Spleen (tissue), 7 donors: ENCODE data around the gene TNRC18.

ENCODE experiments used
- POLR2AphosphoS5 ChIP-seq, 3 donors: sonication (generic); formaldehyde crosslinking; IDR thresholded peaks; one replicate each; pipeline ENCODE4 v1.5.1; 2017; ENCODE audit warnings: antibody characterized with exemption in 3 of 3
- TF ChIP-seq, protein P1 (sequence below), 11 experiments: fragments of 200-600 bp in 7 of 11; fragments of 450-650 bp in 4 of 11; sonication (generic) in 4 of 11; IDR thresholded peaks in 8 of 11; conservative IDR thresholded peaks in 3 of 11; 1 replicate in 7 of 11; 2 replicates in 4 of 11; pipeline versions ENCODE4 v1.4.0 to v1.8.0; 2016 to 2021; ENCODE audit warnings: antibody characterized with exemption in 11 of 11, inconsistent platforms in 4 of 11, mild to moderate bottlenecking in 1 of 11
- donor health status: DM: no; HTN: no; CAD: no; lungs with moderate emphysema.
- donor health status: DM: no; HTN: no; CAD: no.
- donor health status: DM: no; HTN: no; CAD: no.

DNA sequence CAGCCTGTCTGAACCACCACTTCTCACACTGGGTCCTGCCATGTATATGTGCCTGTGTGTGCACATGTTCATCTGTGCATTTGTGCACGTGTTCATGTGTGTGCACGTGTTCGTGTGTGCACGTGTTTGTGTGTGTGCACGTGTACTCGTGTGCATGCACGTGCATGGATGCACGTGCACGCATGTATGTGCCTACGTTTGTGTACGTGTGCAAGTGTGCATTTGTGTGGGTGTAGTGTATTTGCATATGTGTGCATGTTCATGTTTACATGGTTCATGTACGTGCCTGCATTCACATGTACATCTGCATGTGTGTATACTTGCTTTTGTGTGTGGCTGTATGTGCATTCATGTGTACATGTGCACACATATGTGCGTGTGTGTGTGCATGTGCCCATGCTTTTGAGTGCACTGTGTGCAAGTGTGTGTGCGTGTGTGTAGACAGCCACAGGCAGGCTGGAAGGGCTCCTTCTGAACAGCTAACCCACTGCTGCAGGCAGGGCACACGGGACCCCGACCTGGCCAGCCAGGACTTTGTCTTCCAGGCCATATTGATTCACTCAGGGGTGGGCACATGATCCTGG lies 112.7 kb downstream of the TNRC18 start:
- TF ChIP-seq POLR2AphosphoS5 (IDR thresholded peaks at IDR 0.05), result peak; percentile 30 to 40 (median 39)
- TF ChIP-seq, protein P1, sequence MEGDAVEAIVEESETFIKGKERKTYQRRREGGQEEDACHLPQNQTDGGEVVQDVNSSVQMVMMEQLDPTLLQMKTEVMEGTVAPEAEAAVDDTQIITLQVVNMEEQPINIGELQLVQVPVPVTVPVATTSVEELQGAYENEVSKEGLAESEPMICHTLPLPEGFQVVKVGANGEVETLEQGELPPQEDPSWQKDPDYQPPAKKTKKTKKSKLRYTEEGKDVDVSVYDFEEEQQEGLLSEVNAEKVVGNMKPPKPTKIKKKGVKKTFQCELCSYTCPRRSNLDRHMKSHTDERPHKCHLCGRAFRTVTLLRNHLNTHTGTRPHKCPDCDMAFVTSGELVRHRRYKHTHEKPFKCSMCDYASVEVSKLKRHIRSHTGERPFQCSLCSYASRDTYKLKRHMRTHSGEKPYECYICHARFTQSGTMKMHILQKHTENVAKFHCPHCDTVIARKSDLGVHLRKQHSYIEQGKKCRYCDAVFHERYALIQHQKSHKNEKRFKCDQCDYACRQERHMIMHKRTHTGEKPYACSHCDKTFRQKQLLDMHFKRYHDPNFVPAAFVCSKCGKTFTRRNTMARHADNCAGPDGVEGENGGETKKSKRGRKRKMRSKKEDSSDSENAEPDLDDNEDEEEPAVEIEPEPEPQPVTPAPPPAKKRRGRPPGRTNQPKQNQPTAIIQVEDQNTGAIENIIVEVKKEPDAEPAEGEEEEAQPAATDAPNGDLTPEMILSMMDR (IDR thresholded peaks at IDR 0.05 in 8 of 11, conservative IDR thresholded peaks at IDR 0.05 in 3 of 11), result no peak
